ENCODE measurements around the gene ANXA1. TPM values are rescaled to one million over a fixed set of nuclear protein-coding genes. Genes with fewer than 3 reads are reported as not detected.

ANXA1 gene
- total RNA-seq, 2 experiments from 2014 or later: 310 to 317 TPM

GRCh38 chr9:73129941-73130685, 21.6 kb upstream of the ANXA1 start:
- Mint-ChIP-seq H3K36me3 (ENCODE audit: low read depth) (no peaks in the 10 kb centered on the region), H3K27me3 (no peaks in the 10 kb centered on the region), H3K4me1 (ENCODE audit: low read depth) (peaks cover 35% of the 10 kb centered on the region), H3K4me3 (peak overlapping the region; percentile 35), H3K9me3 (no peaks in the 10 kb centered on the region), H3K27ac (peak overlapping the region; percentile 88)
- ChIA-PET CTCF (interaction anchor here (0.9 to 1.8 kb wide), 4 partner anchors 11 to 48 kb away, joined by 3 to 4 read pairs (median 3); no protein-coding TSS in a partner anchor), POLR2A (interaction anchor here (2.2 to 4.5 kb wide), 2 partner anchors 22 to 25 kb away, joined by 8 to 22 read pairs; partner anchors contain the start of gene ANXA1)
- ATAC-seq (ENCODE audit: poor library complexity) (no peak), DNase-seq (no peak)
- Histone ChIP-seq H3K4me1 (ENCODE audit: insufficient read depth, low read length) (peaks cover 3% of the 10 kb centered on the region), H3K27me3 (ENCODE audit: control insufficient read depth in 1 of 2, insufficient read depth in 2 of 2, low read length in 2 of 2) (no peaks in the 10 kb centered on the region), H3K36me3 (ENCODE audit: insufficient read depth, low read length) (no peaks in the 10 kb centered on the region), H3K9me3 (ENCODE audit: control insufficient read depth in 1 of 2, insufficient read depth in 1 of 2, low read length in 2 of 2) (no peaks in the 10 kb centered on the region), H3K27ac (ENCODE audit: low read depth in 1 of 2, low read length in 2 of 2) (no peak overlapping the region), H3K4me3 (ENCODE audit: low read length) (no peak overlapping the region)
- intact Hi-C loops (cut with DNase I, micrococcal nuclease): loop anchor here (2.0 to 10.0 kb wide), 7 partner anchors 15 to 1215 kb away; partner anchors contain the start of genes ABHD17B (in 1 of the 2), C9orf85 (in 1 of the 2) and ZFAND5 (in 1 of the 2)
- TF ChIP-seq, protein P1, sequence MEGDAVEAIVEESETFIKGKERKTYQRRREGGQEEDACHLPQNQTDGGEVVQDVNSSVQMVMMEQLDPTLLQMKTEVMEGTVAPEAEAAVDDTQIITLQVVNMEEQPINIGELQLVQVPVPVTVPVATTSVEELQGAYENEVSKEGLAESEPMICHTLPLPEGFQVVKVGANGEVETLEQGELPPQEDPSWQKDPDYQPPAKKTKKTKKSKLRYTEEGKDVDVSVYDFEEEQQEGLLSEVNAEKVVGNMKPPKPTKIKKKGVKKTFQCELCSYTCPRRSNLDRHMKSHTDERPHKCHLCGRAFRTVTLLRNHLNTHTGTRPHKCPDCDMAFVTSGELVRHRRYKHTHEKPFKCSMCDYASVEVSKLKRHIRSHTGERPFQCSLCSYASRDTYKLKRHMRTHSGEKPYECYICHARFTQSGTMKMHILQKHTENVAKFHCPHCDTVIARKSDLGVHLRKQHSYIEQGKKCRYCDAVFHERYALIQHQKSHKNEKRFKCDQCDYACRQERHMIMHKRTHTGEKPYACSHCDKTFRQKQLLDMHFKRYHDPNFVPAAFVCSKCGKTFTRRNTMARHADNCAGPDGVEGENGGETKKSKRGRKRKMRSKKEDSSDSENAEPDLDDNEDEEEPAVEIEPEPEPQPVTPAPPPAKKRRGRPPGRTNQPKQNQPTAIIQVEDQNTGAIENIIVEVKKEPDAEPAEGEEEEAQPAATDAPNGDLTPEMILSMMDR (IDR thresholded peaks at IDR 0.05): no peak

DNA sequence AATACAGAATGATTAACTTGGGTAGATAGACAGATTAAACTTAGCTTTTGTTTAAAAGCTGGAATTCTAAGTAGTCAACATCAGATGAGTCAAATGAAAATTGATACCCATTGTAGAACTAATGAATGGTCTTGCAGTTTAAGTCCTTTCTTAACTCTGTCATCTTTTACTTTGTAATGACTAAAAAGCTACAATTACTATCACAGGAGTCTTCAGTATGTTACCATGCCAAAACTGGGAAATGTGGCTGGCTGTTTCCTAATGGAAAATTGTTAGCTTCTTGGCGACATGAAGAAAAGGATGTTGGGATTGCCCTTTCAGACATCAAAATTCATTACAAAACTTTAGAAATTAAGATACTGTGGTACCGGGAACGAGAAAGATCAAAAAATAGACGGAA, 20.2 kb upstream of the ANXA1 start:
- TF ChIP-seq, protein P1 (IDR thresholded peaks at IDR 0.05): no peak
- Histone ChIP-seq H3K27ac (ENCODE audit: low read depth in 1 of 2, low read length in 2 of 2) (peak overlapping the region; percentile 71 to 97), H3K4me3 (ENCODE audit: low read length) (no peak overlapping the region), H3K4me1 (ENCODE audit: insufficient read depth, low read length) (peaks cover 3% of the 10 kb centered on the region), H3K9me3 (ENCODE audit: control insufficient read depth in 1 of 2, insufficient read depth in 1 of 2, low read length in 2 of 2) (no peaks in the 10 kb centered on the region), H3K27me3 (ENCODE audit: control insufficient read depth in 1 of 2, insufficient read depth in 2 of 2, low read length in 2 of 2) (no peaks in the 10 kb centered on the region), H3K36me3 (ENCODE audit: insufficient read depth, low read length) (no peaks in the 10 kb centered on the region)
- no peak for DNase-seq
- ATAC-seq (ENCODE audit: poor library complexity): no peak
- CTCF ChIA-PET: interaction anchor here (1.8 kb wide), 1 partner anchor 24 kb away, joined by 4 read pairs; no protein-coding TSS in a partner anchor
- H3K4me1 Mint-ChIP-seq (ENCODE audit: low read depth): peaks cover 35% of the 10 kb centered on the region
- no peaks in the 10 kb centered on the region for H3K9me3 Mint-ChIP-seq
- intact Hi-C loops (cut with DNase I, micrococcal nuclease): loop anchor here (2.0 to 10.0 kb wide), 4 partner anchors 17 to 767 kb away; partner anchors contain the start of gene ZFAND5 (in 1 of the 2)
- POLR2A ChIA-PET: interaction anchor here (0.8 to 4.5 kb wide), 5 partner anchors 12 to 766 kb away, joined by 3 to 22 read pairs (median 5); partner anchors contain the start of genes ANXA1 and ZFAND5
- H3K36me3 Mint-ChIP-seq (ENCODE audit: low read depth): no peaks in the 10 kb centered on the region
- no peaks in the 10 kb centered on the region for H3K27me3 Mint-ChIP-seq
- peak overlapping the region; percentile 88 for H3K27ac Mint-ChIP-seq
- peak overlapping the region; percentile 86 for H3K4me3 Mint-ChIP-seq

- CTCF ChIA-PET: interaction anchor here (0.8 to 3.9 kb wide), 7 partner anchors 11 to 25 kb away, joined by 3 to 16 read pairs (median 4); no protein-coding TSS in a partner anchor
- H3K4me1 Mint-ChIP-seq (ENCODE audit: low read depth): peaks cover 35% of the 10 kb centered on the region
- intact Hi-C loops (cut with DNase I, micrococcal nuclease): loop anchor here in 1 of 2 experiments (1.0 to 10.0 kb wide), 4 partner anchors 17 to 767 kb away; partner anchors contain the start of gene ZFAND5
- TF ChIP-seq, protein P1 (IDR thresholded peaks at IDR 0.05): no peak
- DNase-seq: peak; percentile 37 to 94 (median 70)
- H3K4me3 Mint-ChIP-seq: peak overlapping the region; percentile 86
- peaks cover 3% of the 10 kb centered on the region for H3K4me1 ChIP-seq (ENCODE audit: insufficient read depth, low read length)
- no peaks in the 10 kb centered on the region for H3K27me3 ChIP-seq (ENCODE audit: control insufficient read depth in 1 of 2, insufficient read depth in 2 of 2, low read length in 2 of 2)
- no peaks in the 10 kb centered on the region for H3K36me3 Mint-ChIP-seq (ENCODE audit: low read depth)
- H3K4me3 ChIP-seq (ENCODE audit: low read length): peak overlapping the region; percentile 72
- H3K36me3 ChIP-seq (ENCODE audit: insufficient read depth, low read length): no peaks in the 10 kb centered on the region
- peak overlapping the region; percentile 71 to 97 for H3K27ac ChIP-seq (ENCODE audit: low read depth in 1 of 2, low read length in 2 of 2)
- no peaks in the 10 kb centered on the region for H3K9me3 ChIP-seq (ENCODE audit: control insufficient read depth in 1 of 2, insufficient read depth in 1 of 2, low read length in 2 of 2)
- peak overlapping the region; percentile 88 for H3K27ac Mint-ChIP-seq
- H3K9me3 Mint-ChIP-seq: no peaks in the 10 kb centered on the region
- peak; percentile 90 for ATAC-seq (ENCODE audit: poor library complexity)
- POLR2A ChIA-PET: interaction anchor here (0.8 to 4.5 kb wide), 9 partner anchors 9 to 767 kb away, joined by 3 to 22 read pairs (median 6); partner anchors contain the start of genes ANXA1 and ZFAND5
- no peaks in the 10 kb centered on the region for H3K27me3 Mint-ChIP-seq
These were observed 19.5 kb upstream of the ANXA1 start for GRCh38 chr9:73132034-73132776.
